ENCODE results near the gene TUBB3.
A peak's percentile ranks its signal among the peaks of the same experiment; 100 is the strongest.
"Not testable (repeated sequence)": the region's sequence is repeated elsewhere in the genome, so short reads cannot be mapped to it uniquely, and the experiment has no call there.

Gene TUBB3

DNA sequence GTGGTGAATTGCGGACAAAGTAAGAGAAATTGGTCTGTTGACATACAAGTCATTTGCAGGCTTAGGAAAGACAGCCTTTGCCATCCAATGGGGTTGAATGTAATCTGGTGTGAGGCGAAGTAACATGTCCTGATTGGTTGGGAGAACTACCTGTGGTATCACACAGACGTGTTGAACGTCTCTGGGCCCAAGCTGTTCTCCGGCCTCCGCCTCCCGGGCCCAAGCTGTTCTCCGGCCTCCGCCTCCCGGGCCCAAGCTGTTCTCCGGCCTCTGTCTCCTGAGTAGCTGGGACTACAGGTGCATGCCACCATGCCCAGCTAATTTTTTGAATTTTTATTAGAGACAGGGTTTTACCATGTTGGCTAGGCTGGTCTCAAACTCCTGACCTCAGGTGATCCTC lies 44.9 kb downstream of the TUBB3 start:
- DNase-seq: not testable (repeated sequence)

DNA sequence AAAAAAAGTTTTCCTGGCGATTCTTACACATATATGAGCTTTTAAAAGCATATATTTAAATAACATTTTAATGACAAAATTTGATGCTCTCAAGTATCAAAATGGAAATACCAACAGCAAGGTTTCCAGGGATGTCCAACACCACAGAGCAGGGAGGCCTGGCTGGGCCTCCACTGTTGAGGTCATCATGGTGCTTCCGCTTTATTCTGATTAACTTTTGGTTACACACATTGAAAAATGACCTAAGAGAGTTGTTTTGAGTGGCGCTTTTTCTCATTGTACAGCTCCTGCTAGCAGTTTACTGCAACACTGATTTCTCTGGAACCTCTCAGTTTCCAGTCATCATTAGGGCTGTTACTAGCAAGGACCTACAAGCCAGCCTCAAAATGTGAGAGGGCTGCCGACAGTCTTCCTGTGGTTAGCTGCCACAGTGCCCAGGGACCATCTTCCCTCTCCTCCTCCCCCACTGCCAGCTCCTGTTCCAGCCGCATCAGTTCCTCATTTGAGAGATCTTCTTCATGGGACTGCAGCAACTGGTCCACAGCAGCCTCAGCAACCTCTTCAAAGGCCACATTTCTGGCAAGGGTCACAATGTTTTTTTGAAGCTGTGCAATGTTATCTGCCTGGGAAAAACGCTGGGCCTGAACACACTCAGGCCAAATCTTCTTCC lies 46.7 kb downstream of the TUBB3 start:
- DNase-seq: no peak

DNA sequence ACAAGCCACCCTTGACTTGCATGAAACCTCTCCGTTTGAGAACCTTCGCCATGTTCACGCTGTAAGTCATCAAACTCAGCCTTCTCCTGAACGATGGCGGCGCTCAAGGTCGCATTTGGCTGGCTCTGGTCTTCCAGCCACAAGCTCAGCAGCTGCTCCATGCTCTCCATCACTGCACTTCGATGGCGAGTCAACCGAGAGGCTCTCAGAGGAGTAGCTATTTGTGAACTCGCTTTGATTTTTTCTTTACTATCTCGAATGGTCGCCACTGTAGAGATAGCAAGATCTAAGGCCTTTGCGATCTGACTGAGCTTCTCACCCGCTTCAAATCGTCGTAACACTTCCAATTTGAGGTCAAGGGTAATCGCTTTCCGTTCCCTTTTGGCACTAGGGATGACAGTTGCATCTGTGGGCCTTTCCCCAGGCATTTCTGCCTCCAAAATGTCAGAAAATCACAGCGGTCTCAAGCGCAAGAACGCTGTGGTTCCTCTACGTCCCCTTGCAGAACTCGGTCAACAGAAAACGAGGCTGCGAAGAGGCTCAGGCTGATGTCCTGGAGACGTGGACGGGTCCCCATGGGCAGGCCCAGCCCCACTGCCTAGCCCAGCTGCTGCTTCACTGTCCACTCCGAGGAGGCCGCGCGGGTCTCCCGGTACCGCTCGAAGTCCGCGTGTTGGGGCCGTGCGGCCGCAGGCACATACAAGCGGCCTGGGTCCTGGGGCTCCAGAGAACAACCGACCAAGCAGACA lies 48.5 kb downstream of the TUBB3 start:
- DNase-seq: no peak

DNA sequence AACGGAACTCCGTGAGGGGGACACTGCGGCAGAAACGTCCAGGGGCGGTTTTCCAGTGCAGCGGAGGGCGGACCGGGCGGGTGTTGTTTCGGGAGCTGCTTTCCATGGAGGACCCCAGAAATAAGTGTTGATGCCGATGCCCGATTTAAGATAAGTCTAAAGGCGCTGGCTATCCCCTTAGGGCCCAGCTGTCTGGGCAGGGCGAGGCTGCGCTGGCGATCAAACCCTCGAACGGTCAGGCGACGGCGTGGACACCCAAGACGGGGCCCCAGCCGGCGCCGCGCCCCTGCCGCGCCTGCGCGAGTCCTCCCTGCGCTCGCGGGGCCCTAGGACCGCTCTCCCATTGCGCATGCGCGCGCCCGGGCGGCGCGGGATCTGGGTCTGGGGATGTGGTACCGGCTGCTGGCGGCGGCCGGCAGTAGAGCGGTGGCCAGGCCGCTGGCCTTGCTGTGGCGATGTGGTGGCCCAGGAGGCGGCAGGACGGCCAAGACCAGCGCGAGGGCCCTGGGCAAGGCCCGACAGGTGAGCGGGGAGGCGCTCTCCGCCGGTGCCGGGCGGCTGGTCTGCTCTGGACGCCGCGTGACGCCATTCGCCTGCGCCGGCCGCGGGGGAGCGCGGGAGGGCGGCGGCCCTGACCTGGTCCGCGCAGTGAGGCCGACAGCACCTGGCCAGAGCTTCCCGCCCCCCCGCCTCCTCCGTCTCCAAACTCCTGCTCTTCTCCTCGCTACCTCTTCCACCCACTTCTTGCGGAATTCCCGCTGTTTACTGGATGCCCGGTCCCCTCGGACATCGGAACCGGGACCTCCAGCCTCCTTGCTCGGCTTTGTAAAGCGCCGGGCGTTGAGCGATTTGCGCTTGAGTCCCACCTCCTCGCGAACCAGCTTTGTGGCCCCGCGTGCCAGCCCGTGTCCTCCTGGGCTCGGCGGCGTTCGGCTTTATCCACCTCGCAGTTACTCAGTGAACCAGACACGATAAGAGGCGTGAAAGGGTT lies 49.4 kb downstream of the TUBB3 start:
- DNase-seq: peak; percentile 82

DNA sequence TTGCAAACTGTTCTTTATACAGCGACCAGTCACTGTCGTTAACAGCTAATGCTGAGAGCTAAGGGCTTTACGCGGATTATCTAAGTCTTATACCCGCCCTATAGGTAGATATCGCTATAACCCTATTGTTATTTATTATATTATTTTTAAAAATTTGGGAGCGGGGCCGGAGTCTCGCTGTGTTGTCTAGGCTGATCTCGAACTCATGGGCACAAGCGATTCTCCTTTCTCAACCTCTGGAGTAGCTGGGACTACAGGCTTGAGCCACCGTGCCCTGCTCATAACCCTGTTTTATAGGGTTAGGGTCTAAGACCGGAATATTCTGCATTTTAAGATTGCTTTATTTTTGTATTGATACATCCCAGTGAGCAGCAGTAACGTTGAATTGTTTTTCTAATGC lies 50.1 kb downstream of the TUBB3 start:
- DNase-seq: no peak

DNA sequence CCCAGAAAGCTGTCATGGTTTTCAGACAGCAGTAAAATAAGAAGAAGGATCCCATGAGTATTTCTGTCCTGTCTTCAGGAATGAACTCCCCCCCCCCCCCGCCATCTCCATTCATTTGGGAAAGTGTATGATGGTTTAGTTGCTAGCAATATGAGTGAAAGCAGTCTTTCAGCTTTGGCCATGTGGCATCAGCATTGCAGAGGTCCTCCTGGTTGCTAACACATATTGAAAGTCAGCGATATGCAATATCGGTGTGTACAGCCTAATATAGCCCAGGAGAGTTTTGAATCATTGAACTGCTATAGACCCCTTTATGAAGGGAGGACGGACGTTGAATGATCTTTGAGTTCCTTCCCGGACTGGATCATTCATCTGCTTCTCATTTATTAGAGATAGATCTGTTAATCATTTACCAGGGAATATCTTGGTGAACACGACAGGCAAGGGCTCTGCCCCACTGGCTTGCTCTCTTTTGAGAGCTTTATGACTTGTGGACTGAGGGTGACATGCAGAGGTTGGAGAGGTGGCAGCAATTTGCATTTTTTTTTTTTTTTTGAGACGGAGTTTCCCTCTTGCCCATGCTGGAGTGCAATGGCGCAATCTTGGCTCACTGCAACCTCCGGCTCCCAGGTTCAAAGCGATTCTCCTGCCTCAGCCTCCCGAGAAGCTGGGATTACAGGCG lies 50.7 kb downstream of the TUBB3 start:
- no peak for DNase-seq

DNA sequence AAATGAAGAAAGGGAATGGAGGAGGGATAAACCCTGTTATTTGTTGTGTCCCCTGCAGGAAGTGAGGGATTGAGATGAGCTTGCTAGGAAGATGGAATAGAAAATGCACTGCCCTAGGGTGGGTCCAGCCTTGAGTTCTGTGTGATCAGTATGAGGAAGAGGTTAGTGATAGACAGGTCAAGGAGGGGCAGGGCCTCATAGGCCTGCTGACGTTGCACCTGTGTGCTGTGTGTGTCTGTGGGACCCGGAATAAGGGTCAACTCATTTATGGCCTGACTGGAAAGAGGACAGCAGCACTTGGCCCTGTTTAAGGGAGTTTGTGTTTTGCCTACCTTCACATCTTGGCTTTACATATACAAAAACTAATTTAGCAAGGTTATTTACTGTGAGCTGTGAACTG lies 51.7 kb downstream of the TUBB3 start:
- DNase-seq: no peak

DNA sequence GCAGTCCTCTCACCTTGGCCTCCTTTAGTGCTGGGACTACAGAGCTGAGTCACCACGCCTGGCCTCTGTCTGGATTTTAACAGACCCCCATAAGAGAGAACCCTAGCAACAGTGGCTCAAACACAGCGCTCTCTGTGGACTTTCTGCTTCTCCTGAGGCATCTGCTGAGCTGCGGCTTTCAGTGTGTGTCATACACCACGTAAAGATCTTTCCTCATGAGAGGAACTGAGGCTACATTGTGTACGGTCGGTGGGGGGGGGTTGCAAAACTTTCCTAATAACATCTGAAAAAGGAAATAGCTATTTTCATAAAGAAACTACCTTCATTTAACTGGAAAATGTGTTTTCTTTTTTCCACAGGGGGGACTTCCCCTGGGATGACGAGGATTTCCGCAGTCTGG lies 58.3 kb downstream of the TUBB3 start:
- no peak for DNase-seq

DNA sequence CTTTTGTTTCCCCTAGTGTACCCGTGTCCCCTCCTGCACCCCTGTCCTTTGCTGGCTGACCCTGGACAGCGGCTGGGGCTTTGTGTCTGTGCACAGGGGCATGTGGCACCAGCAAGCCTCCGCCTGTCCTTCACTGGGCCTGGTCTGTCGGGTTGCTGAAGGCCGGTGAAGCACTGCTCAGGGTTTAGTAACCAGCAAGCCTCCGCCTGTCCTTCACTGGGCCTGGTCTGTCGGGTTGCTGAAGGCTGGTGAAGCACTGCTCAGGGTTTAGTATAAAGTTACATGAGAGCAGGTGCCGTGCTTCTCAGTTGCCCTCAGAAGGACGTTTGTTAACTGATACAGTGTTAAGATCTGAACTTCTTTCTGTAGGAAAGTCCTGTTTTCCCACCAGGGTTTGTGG lies 59.2 kb downstream of the TUBB3 start:
- DNase-seq: no peak

DNA sequence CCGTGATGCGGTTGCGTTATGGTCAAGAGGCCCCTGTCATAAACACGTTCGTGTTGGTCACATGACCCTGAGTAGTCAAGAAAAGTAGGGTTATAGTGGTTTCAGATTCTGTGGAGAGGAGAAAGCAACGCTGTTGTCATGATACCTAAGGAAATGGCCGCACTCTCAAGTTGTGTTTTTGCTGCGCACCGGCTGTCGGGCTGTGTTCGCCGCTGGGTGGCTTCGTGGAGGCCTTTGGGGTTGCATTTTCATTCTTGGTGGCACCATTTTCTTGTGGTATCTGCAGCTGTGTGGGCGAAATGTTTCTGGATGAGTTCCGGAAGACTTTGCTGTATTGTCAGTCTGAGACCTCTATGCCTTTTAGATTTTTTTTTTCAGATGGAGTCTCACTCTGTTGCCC lies 60.4 kb downstream of the TUBB3 start:
- no peak for DNase-seq

DNA sequence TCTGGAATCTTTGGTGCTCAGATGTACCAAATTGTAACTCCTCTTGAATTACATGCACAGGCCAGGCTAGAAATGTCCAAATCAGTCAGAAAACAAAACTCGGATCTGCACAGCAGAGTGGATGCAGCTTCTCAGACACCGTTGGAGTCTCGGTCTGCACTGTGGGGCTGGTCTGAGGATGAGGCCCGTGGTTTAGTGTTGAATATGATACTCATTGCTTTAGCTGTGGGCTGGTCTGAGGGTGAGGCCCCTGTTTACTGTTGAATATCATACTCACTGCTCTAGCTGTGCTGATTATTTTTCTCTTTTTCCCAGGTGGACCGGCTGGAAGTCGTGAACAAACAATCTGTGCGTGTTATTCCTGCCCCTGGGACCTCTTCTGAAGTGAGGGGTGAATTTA lies 61.1 kb downstream of the TUBB3 start:
- no peak for DNase-seq

DNA sequence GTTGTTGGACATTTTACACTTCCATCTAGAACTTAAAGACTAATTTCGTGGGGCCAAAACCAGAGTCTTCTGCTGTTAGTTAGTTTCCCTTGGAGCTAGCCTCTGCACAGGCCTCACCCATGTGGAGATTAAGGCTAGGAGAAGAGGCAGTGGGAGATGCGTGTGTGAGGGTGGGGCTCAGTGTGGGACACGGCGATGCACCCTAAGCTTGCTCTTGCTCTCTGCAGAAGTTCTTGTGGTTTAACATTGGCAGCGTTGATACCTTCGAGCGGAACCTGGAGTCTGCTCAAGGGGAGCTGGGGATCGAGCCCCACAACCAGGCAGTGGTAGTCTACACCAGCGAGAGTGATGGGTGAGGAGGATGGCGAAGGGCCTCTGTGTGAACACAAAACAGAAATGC lies 62.1 kb downstream of the TUBB3 start:
- no peak for DNase-seq

All from NCI-H226 (cell line).